Psoas muscle (tissue), 8 donors: ENCODE measurements around the gene TPSAB1. TPM values are rescaled to one million over a fixed set of nuclear protein-coding genes. Genes with fewer than 3 reads are reported as not detected.
A peak's percentile ranks its signal among the peaks of the same experiment; 100 is the strongest.
"Not testable (repeated sequence)": the region's sequence is repeated elsewhere in the genome, so short reads cannot be mapped to it uniquely, and the experiment has no call there.

ENCODE experiments used
- ATAC-seq, 4 donors: fragments of 200-7000 bp; cut with Tn5 transposase; one replicate each; pipeline ENCODE4 v1.9.1; 2020; ENCODE audit warnings: moderate library complexity in 3 of 4, mild to moderate bottlenecking in 2 of 4
- DNase-seq, 2 donors: peaks; one replicate each; pipeline ENCODE4 v3.0.0-alpha.2; 2020
- H3K27ac ChIP-seq: fragments of 200-600 bp; one replicate; pipeline ENCODE4 v1.8.0; 2022
- H3K27me3 ChIP-seq, 3 donors: fragments of 200-600 bp in 1 of 3; one replicate each; pipeline versions ENCODE4 v1.6.1 to v1.8.0; 2013 to 2022; ENCODE audit warnings: low read length in 2 of 3, mild to moderate bottlenecking in 2 of 3, moderate library complexity in 1 of 3; ENCODE audit not compliant: insufficient read depth in 3 of 3
- H3K36me3 ChIP-seq, 2 donors: fragments of 200-600 bp in 1 of 2; one replicate each; pipeline versions ENCODE4 v1.6.1 to v1.8.0; 2013 to 2022; ENCODE audit warnings: low read depth in 1 of 2, mild to moderate bottlenecking in 1 of 2, moderate library complexity in 1 of 2; ENCODE audit not compliant: insufficient read depth in 1 of 2
- H3K4me1 ChIP-seq: fragments of 200-600 bp; one replicate; pipeline ENCODE4 v1.8.0; 2022
- H3K4me3 ChIP-seq: fragments of 200-600 bp; one replicate; pipeline ENCODE4 v1.8.0; 2022; ENCODE audit warnings: mild to moderate bottlenecking
- H3K9me3 ChIP-seq: fragments of 200-600 bp; one replicate; pipeline ENCODE4 v1.8.0; 2022
- CTCF ChIP-seq: fragments of 200-600 bp; IDR thresholded peaks from one replicate; pipeline ENCODE4 v1.8.0; 2022; ENCODE audit warnings: antibody characterized with exemption
- WGBS, 3 donors: extraction: QIAGEN DNeasy Blood & Tissue Kit; methylation state at CpG; one replicate each; pipeline versions ENCODE4 v1.1.6 to v1.1.7; 2013; 5-methylcytosine and 5-hydroxymethylcytosine counted together
- intact Hi-C, 2 donors: fragments of 100-400 bp; cut with DNase I; formaldehyde crosslinking; loops; one replicate each; pipeline versions ENCODE4 v1.11.0 to v1.14.2; 2022
- polyA plus RNA-seq, 3 donors: library from polyadenylated mRNA; stranded (reverse); fragments of 200-250 nt; gene quantifications; one replicate each; pipeline ENCODE4 v1.2.3, GENCODE V29; 2013
- total RNA-seq, 4 donors: library from RNA; stranded (reverse); fragmentation: NEBNext Ultra II Directional in 2 of 4; extraction: Animal tissue kit (Norgen Biotek cat#: 25700) in 2 of 4; gene quantifications; one replicate each; pipeline versions ENCODE4 v1.2.1 to v1.2.4, GENCODE V29; 2021 to 2023
- donor health status: healthy with polysubstance abuse.
- donor health status: DM: no; HTN: no; CAD: no; lungs with moderate emphysema.
- donor health status: Bipolar disorder and iron deficiency.
- donor health status: healthy.
- donor health status: DM: yes; HTN: yes; CAD: no.
- donor health status: DM: no; HTN: no; CAD: no.
- donor health status: DM: no; HTN: no; CAD: no.
- donor health status: DM: yes; HTN: yes; CAD: no.

TPSAB1 gene
- total and polyA plus RNA-seq, 7 donors = 1.3 to 8.9 (median 4.0) TPM

DNA sequence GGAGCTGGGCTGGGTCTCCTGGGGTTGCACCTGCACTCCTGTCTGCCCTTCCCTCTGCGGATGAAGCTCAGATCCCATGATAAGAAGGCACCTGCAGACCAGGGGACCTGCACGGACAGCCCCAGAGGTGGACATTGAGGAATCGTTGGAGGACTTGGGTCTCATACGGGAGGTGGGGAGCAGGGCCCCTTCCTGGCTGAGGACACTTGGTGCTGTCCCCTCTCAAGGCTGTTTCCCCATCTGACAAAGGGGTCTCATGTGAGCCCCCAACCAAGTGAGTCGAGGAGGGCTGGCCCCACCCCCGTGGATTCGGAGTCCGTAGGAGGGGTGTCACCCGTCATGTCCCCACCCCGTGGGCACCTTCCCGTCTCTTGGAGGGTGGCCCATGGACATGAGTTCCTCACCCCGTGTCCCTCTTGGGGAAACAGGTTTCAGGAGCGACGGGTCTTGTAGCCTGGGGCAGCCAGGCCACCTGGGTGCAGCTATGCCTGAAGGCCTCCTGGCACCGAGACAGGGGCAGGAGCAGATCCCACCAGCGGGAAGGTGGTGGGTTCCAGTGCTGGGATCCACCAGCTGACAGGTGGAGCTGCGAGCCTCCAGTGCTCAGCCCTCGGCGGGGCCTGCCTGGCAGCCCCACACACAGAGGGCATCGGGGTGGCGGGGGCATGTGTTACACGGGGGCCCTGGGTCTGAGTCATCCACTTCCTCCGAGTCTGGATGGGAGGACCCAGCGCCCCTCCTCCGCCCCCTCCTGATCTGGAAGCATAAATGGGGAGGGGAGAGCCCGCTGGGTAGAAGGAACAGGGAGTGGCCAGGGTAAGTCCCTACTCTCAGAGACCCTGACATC is 15.0 kb downstream of the TPSAB1 start, which contains the start of gene TPSD1:
Gene TPSD1 (plus strand): TSS at position 794 of the 847 bp plus-strand sequence. CDS start 212 bp downstream, outside the sequence.
- H3K27me3 ChIP-seq = peaks cover 0 to 23% (median 12%) of the 10 kb centered on the region in 3 donors
- H3K4me1 ChIP-seq, H3K9me3 ChIP-seq, H3K27ac ChIP-seq, ATAC-seq, H3K36me3 ChIP-seq, H3K4me3 ChIP-seq, intact Hi-C loops: not testable (repeated sequence)
- peak in 1 of 2 donors; percentile 42 for DNase-seq
- 62 to 67% (median 63%) methylated on average over 19 to 26 of the region's 26 CpGs for WGBS, 3 donors

DNA sequence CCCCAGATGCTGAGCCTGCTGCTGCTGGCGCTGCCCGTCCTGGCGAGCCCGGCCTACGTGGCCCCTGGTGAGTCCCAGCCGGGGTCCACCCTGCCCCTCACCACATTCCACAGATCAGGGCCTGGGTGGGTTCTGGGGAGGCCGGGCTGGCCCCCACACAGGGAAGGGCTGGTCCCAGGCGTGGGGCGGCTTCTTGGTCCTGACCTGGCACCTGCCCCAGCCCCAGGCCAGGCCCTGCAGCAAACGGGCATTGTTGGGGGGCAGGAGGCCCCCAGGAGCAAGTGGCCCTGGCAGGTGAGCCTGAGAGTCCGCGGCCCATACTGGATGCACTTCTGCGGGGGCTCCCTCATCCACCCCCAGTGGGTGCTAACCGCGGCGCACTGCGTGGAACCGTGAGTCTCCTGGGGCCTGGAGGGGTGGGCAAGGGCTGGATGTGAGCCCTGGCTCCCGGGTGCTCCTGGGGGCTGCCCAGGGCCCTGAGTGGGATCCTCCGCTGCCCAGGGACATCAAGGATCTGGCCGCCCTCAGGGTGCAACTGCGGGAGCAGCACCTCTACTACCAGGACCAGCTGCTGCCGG is 15.9 kb downstream of the TPSAB1 start:
- H3K36me3 ChIP-seq, intact Hi-C loops, H3K4me1 ChIP-seq, H3K9me3 ChIP-seq, H3K4me3 ChIP-seq, ATAC-seq, H3K27ac ChIP-seq: not testable (repeated sequence)
- WGBS, 3 donors = 73 to 80% (median 73%) methylated on average over 14 to 23 of the region's 23 CpGs
- H3K27me3 ChIP-seq = peaks cover 0 to 30% (median 14%) of the 10 kb centered on the region in 3 donors
- DNase-seq = peak in 1 of 2 donors; percentile 36

DNA sequence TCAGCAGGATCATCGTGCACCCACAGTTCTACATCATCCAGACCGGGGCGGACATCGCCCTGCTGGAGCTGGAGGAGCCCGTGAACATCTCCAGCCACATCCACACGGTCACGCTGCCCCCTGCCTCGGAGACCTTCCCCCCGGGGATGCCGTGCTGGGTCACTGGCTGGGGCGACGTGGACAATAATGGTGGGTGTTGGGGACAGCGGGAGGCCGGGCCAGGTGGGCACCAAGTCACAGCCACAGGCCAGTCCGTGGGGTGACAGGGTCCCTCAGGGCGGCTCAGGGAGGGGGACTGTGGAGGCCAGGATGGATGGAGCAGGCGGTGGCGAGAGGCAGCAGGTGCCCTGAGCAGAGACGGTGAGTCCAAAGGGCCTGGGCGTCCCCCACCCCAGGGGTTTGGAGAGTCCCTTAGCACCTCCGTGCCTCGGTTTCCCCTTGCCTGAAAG is 16.4 kb downstream of the TPSAB1 start:
- TF ChIP-seq CTCF = no peak
- Histone ChIP-seq H3K4me1 (no peaks in the 10 kb centered on the region), H3K36me3 (no peaks in the 10 kb centered on the region), H3K27me3 (peaks cover 0 to 35% (median 16%) of the 10 kb centered on the region in 3 donors), H3K27ac (no peak overlapping the region), H3K4me3 (no peak overlapping the region), H3K9me3 (no peaks in the 10 kb centered on the region)
- intact Hi-C loops = no loop called here
- DNase-seq = peak in 1 of 2 donors; percentile 39
- 75 to 77% (median 76%) methylated on average over 21 to 22 of the region's 22 CpGs for WGBS, 3 donors
- no peak for ATAC-seq

DNA sequence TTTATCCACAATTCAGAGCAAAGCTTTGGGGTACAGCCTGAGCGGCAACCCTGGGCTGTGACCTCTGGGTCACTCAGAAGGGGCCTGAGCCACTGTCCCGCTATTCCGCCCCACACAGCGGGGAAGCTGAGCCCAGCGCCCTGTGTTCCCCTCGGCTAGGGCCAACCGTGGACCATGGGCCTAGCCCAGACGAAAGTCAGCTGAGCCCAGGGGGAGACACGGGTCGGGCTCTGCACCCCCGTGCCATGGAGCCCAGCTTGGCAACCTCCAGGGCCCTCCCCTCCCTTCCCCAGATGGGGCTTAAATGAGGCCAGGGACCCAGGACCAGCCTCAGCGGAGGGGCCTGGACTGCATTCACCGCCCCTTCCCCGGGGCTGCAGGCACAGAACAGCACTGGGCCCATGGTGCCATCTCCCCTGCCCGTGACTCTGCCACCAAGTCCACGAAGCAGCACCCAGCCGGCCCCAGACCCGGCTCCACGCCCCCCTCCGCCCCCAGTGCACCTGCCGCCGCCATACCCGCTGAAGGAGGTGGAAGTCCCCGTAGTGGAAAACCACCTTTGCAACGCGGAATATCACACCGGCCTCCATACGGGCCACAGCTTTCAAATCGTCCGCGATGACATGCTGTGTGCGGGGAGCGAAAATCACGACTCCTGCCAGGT is 17.2 kb downstream of the TPSAB1 start:
- intact Hi-C loops = no loop called here
- 65 to 72% (median 68%) methylated on average over 30 to 34 of the region's 34 CpGs for WGBS, 3 donors
- no peaks in the 10 kb centered on the region for H3K36me3 ChIP-seq
- ATAC-seq (no peak), DNase-seq (peak in 1 of 2 donors; percentile 37)
- peaks cover 0 to 43% (median 16%) of the 10 kb centered on the region in 3 donors for H3K27me3 ChIP-seq
- no peaks in the 10 kb centered on the region for H3K4me1 ChIP-seq
- no peak overlapping the region for H3K27ac ChIP-seq
- no peaks in the 10 kb centered on the region for H3K9me3 ChIP-seq
- no peak for TF ChIP-seq CTCF
- no peak overlapping the region for H3K4me3 ChIP-seq

GRCh38 chr16:1258225-1258600 is 17.7 kb downstream of the TPSAB1 start:
- 59 to 66% (median 64%) methylated on average over 12 of the region's 12 CpGs for WGBS, 3 donors
- no peaks in the 10 kb centered on the region for H3K36me3 ChIP-seq
- DNase-seq = peak in 1 of 2 donors; percentile 43
- intact Hi-C loops = no loop called here
- ATAC-seq = no peak
- H3K27ac ChIP-seq = no peak overlapping the region
- peaks cover 0 to 47% (median 16%) of the 10 kb centered on the region in 3 donors for H3K27me3 ChIP-seq
- no peak for TF ChIP-seq CTCF
- no peak overlapping the region for H3K4me3 ChIP-seq
- H3K9me3 ChIP-seq = no peaks in the 10 kb centered on the region
- no peaks in the 10 kb centered on the region for H3K4me1 ChIP-seq
